Ovary (tissue), 3 donors: Measurements from ENCODE around the gene FBXW5.

Experiments
- CTCF ChIP-seq, 3 donors: fragments of 450-650 bp in 2 of 3; fragments of 200-600 bp in 1 of 3; IDR thresholded peaks; one replicate each; pipeline versions ENCODE4 v1.5.1 to v1.8.0; 2016 to 2022; ENCODE audit warnings: antibody characterized with exemption in 3 of 3, mild to moderate bottlenecking in 1 of 3
- EP300 ChIP-seq: sonication (generic); formaldehyde crosslinking; IDR thresholded peaks from one replicate; pipeline ENCODE4 v1.6.1; 2017; ENCODE audit warnings: antibody characterized with exemption
- donor health status: DM: no; HTN: no; CAD: no.

- TF ChIP-seq CTCF (IDR thresholded peaks at IDR 0.05) (no peak), EP300 (no peak)
Measured at GRCh38 chr9:136923881-136924280, 20.7 kb downstream of the FBXW5 start.
